CD4-positive, CD25-positive, alpha-beta regulatory T cell (primary cell): ENCODE results near the gene POLR3G. TPM values are rescaled to one million over a fixed set of nuclear protein-coding genes. Genes with fewer than 3 reads are reported as not detected.

Experiments used
- ATAC-seq, 2 donors: fragments of 150-1000 bp; cut with Tn5 transposase; one replicate each; pipeline ENCODE4 v1.10.0; 2021; ENCODE audit warnings: low read depth in 2 of 2, moderate number of reproducible peaks in 2 of 2, moderate library complexity in 1 of 2
- DNase-seq, 3 donors: peaks; one replicate each; pipeline versions ENCODE4 v3.0.0 to v3.0.0-alpha.2; 2012 to 2022; ENCODE audit warnings: mixed read lengths in 1 of 3
- H3K27ac ChIP-seq: one replicate; pipeline ENCODE4 v1.7.0; 2013; ENCODE audit warnings: mild to moderate bottlenecking, low read length; ENCODE audit not compliant: insufficient read depth, poor library complexity, severe bottlenecking
- H3K27me3 ChIP-seq: one replicate; pipeline ENCODE4 v1.7.0; 2013; ENCODE audit warnings: low read length; ENCODE audit not compliant: control insufficient read depth, insufficient read depth
- H3K36me3 ChIP-seq: one replicate; pipeline ENCODE4 v1.7.0; 2013; ENCODE audit warnings: mild to moderate bottlenecking, low read length, moderate library complexity; ENCODE audit not compliant: control insufficient read depth, insufficient read depth
- H3K4me1 ChIP-seq: 2 replicates; pipeline ENCODE4 v1.7.0; 2013; ENCODE audit warnings: mild to moderate bottlenecking, low read length; ENCODE audit not compliant: insufficient read depth, control insufficient read depth, poor library complexity, severe bottlenecking
- H3K4me3 ChIP-seq: one replicate; pipeline ENCODE4 v1.7.0; 2013; ENCODE audit warnings: low read depth, mild to moderate bottlenecking, low read length, moderate library complexity
- H3K9me3 ChIP-seq, 2 experiments: 1 replicate in 1 of 2; 2 replicates in 1 of 2; pipeline ENCODE4 v1.7.0; 2013; ENCODE audit warnings: low read length in 2 of 2, mild to moderate bottlenecking in 1 of 2, moderate library complexity in 1 of 2; ENCODE audit not compliant: control insufficient read depth in 2 of 2
- H3K27ac Mint-ChIP-seq, 3 donors: one replicate each; pipeline ENCODE4 v1.8.0; 2020 to 2022; ENCODE audit warnings: mild to moderate bottlenecking in 3 of 3, mixed read lengths in 3 of 3, moderate library complexity in 2 of 3
- H3K27me3 Mint-ChIP-seq: one replicate; pipeline ENCODE4 v1.8.0; 2022; ENCODE audit warnings: mild to moderate bottlenecking, mixed read lengths
- H3K36me3 Mint-ChIP-seq: one replicate; pipeline ENCODE4 v1.8.0; 2020; ENCODE audit warnings: mixed read lengths
- H3K4me1 Mint-ChIP-seq, 4 donors: one replicate each; pipeline ENCODE4 v1.8.0; 2020 to 2022; ENCODE audit warnings: mixed read lengths in 4 of 4, mild to moderate bottlenecking in 1 of 4
- H3K4me3 Mint-ChIP-seq, 4 donors: one replicate each; pipeline ENCODE4 v1.8.0; 2020 to 2022; ENCODE audit warnings: mild to moderate bottlenecking in 4 of 4, mixed read lengths in 4 of 4, moderate library complexity in 3 of 4
- H3K9me3 Mint-ChIP-seq, 7 donors: one replicate each; pipeline ENCODE4 v1.8.0; 2020 to 2022; ENCODE audit warnings: mixed read lengths in 7 of 7, mild to moderate bottlenecking in 3 of 7, moderate library complexity in 2 of 7
- polyA plus RNA-seq, 4 donors: library from polyadenylated mRNA; unstranded; fragments of 300-500 nt; fragmentation: Illumina TruSeq; gene quantifications; one replicate each; pipeline ENCODE4 v1.2.3, GENCODE V29; 2021
- total RNA-seq: library from RNA; stranded (reverse); gene quantifications from one replicate; pipeline ENCODE4 v1.2.3, GENCODE V29; 2022

Gene POLR3G
- total and polyA plus RNA-seq, 5 donors from 2014 or later = 0.91 to 1.9 (median 1.3) TPM

- Mint-ChIP-seq H3K4me1 (no peaks in the 10 kb centered on the region), H3K9me3 (no peaks in the 10 kb centered on the region), H3K4me3 (no peak overlapping the region), H3K27me3 (no peaks in the 10 kb centered on the region), H3K36me3 (no peaks in the 10 kb centered on the region), H3K27ac (no peak overlapping the region)
- Histone ChIP-seq H3K4me1 (no peaks in the 10 kb centered on the region), H3K36me3 (no peaks in the 10 kb centered on the region), H3K9me3 (no peaks in the 10 kb centered on the region), H3K27ac (no peak overlapping the region), H3K27me3 (no peaks in the 10 kb centered on the region), H3K4me3 (no peak overlapping the region)
- no peak for ATAC-seq
- DNase-seq = no peak
These were observed 6.0 kb downstream of the POLR3G start for GRCh38 chr5:90480699-90481098.

GRCh38 chr5:90483206-90483605 lies 8.5 kb downstream of the POLR3G start:
- Mint-ChIP-seq H3K27me3 (no peaks in the 10 kb centered on the region), H3K4me3 (no peak overlapping the region), H3K4me1 (no peaks in the 10 kb centered on the region), H3K9me3 (no peaks in the 10 kb centered on the region), H3K27ac (no peak overlapping the region), H3K36me3 (no peaks in the 10 kb centered on the region)
- Histone ChIP-seq H3K36me3 (no peaks in the 10 kb centered on the region), H3K4me3 (no peak overlapping the region), H3K4me1 (no peaks in the 10 kb centered on the region), H3K9me3 (no peaks in the 10 kb centered on the region), H3K27ac (no peak overlapping the region), H3K27me3 (no peaks in the 10 kb centered on the region)
- DNase-seq (no peak), ATAC-seq (no peak)

GRCh38 chr5:90484540-90484939 lies 9.9 kb downstream of the POLR3G start:
- Histone ChIP-seq H3K27ac (no peak overlapping the region), H3K4me3 (no peak overlapping the region), H3K9me3 (no peaks in the 10 kb centered on the region), H3K4me1 (no peaks in the 10 kb centered on the region), H3K36me3 (no peaks in the 10 kb centered on the region), H3K27me3 (no peaks in the 10 kb centered on the region)
- no peaks in the 10 kb centered on the region for H3K9me3 Mint-ChIP-seq
- ATAC-seq (no peak), DNase-seq (no peak)
- no peaks in the 10 kb centered on the region for H3K4me1 Mint-ChIP-seq
- no peak overlapping the region for H3K4me3 Mint-ChIP-seq
- H3K27me3 Mint-ChIP-seq = no peaks in the 10 kb centered on the region
- H3K27ac Mint-ChIP-seq = no peak overlapping the region
- no peaks in the 10 kb centered on the region for H3K36me3 Mint-ChIP-seq

- no peaks in the 10 kb centered on the region for H3K4me1 ChIP-seq
- DNase-seq (no peak), ATAC-seq (no peak)
- no peak overlapping the region for H3K4me3 Mint-ChIP-seq
- no peak overlapping the region for H3K4me3 ChIP-seq
- H3K27ac Mint-ChIP-seq = no peak overlapping the region
- H3K36me3 ChIP-seq = no peaks in the 10 kb centered on the region
- no peaks in the 10 kb centered on the region for H3K9me3 ChIP-seq
- H3K4me1 Mint-ChIP-seq = no peaks in the 10 kb centered on the region
- H3K36me3 Mint-ChIP-seq = peaks cover under 1% of the 10 kb centered on the region
- H3K9me3 Mint-ChIP-seq = no peaks in the 10 kb centered on the region
- no peak overlapping the region for H3K27ac ChIP-seq
- H3K27me3 ChIP-seq = no peaks in the 10 kb centered on the region
- H3K27me3 Mint-ChIP-seq = no peaks in the 10 kb centered on the region
These were observed 14.1 kb downstream of the POLR3G start for GRCh38 chr5:90488791-90489190.

GRCh38 chr5:90494043-90494442 lies 19.4 kb downstream of the POLR3G start:
- Mint-ChIP-seq H3K4me3 (no peak overlapping the region), H3K27ac (peak overlapping the region in 1 of 3 donors; percentile 16), H3K36me3 (peaks cover 4% of the 10 kb centered on the region), H3K27me3 (no peaks in the 10 kb centered on the region), H3K4me1 (no peaks in the 10 kb centered on the region), H3K9me3 (peaks cover 0 to 6% (median 0%) of the 10 kb centered on the region in 7 donors)
- H3K27ac ChIP-seq = no peak overlapping the region
- no peaks in the 10 kb centered on the region for H3K36me3 ChIP-seq
- H3K4me3 ChIP-seq = no peak overlapping the region
- H3K27me3 ChIP-seq = no peaks in the 10 kb centered on the region
- no peaks in the 10 kb centered on the region for H3K4me1 ChIP-seq
- H3K9me3 ChIP-seq = no peaks in the 10 kb centered on the region
- DNase-seq (no peak), ATAC-seq (no peak)

- Histone ChIP-seq H3K27me3 (no peaks in the 10 kb centered on the region), H3K9me3 (no peaks in the 10 kb centered on the region), H3K27ac (no peak overlapping the region), H3K4me1 (no peaks in the 10 kb centered on the region), H3K36me3 (no peaks in the 10 kb centered on the region), H3K4me3 (no peak overlapping the region)
- H3K27me3 Mint-ChIP-seq = no peaks in the 10 kb centered on the region
- peaks cover 0 to 6% (median 0%) of the 10 kb centered on the region in 7 donors for H3K9me3 Mint-ChIP-seq
- H3K4me1 Mint-ChIP-seq = no peaks in the 10 kb centered on the region
- DNase-seq (no peak), ATAC-seq (no peak)
- no peak overlapping the region for H3K4me3 Mint-ChIP-seq
- H3K36me3 Mint-ChIP-seq = peaks cover 4% of the 10 kb centered on the region
- no peak overlapping the region for H3K27ac Mint-ChIP-seq
These were observed 20.5 kb downstream of the POLR3G start for GRCh38 chr5:90495146-90495545.

- no peaks in the 10 kb centered on the region for H3K9me3 ChIP-seq
- DNase-seq = no peak
- H3K4me1 ChIP-seq = no peaks in the 10 kb centered on the region
- H3K36me3 ChIP-seq = no peaks in the 10 kb centered on the region
- no peaks in the 10 kb centered on the region for H3K36me3 Mint-ChIP-seq
- no peak overlapping the region for H3K27ac Mint-ChIP-seq
- no peaks in the 10 kb centered on the region for H3K27me3 ChIP-seq
- H3K9me3 Mint-ChIP-seq = no peaks in the 10 kb centered on the region
- no peak overlapping the region for H3K4me3 Mint-ChIP-seq
- H3K27ac ChIP-seq = no peak overlapping the region
- H3K4me3 ChIP-seq = no peak overlapping the region
- H3K27me3 Mint-ChIP-seq = no peaks in the 10 kb centered on the region
- peaks cover 0 to 10% (median 6%) of the 10 kb centered on the region in 4 donors for H3K4me1 Mint-ChIP-seq
- ATAC-seq = no peak
These were observed 28.9 kb downstream of the POLR3G start for GRCh38 chr5:90503596-90503995.

- Mint-ChIP-seq H3K4me1 (peaks cover 0 to 12% (median 6%) of the 10 kb centered on the region in 4 donors), H3K36me3 (no peaks in the 10 kb centered on the region), H3K27ac (no peak overlapping the region), H3K27me3 (no peaks in the 10 kb centered on the region), H3K9me3 (peaks cover 0 to 4% (median 0%) of the 10 kb centered on the region in 7 donors), H3K4me3 (no peak overlapping the region)
- Histone ChIP-seq H3K9me3 (no peaks in the 10 kb centered on the region), H3K4me1 (no peaks in the 10 kb centered on the region), H3K27me3 (no peaks in the 10 kb centered on the region), H3K36me3 (no peaks in the 10 kb centered on the region), H3K4me3 (no peak overlapping the region), H3K27ac (no peak overlapping the region)
- ATAC-seq (no peak), DNase-seq (no peak)
These were observed 30.1 kb downstream of the POLR3G start for GRCh38 chr5:90504743-90505142.
